ENCODE results near the gene CCER1.

CCER1 gene

DNA sequence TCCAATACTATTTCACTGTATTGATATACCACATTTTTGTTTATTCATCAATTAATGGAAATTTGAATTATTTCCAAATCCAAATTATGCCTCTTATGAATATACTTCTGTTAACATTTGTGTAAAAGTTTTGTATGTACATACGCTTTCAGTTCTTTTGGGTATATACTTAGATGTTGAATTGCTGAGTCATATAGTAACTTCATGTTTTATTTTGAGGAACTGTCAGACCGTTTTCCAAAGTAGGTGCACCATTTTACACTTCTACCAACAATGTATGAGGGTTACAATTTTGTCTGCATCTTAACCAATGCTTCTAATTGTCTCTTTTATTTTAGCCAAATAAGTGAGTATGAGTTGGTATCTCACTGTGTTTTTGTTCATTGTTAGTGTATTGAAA, 10.2 kb upstream of the CCER1 start:
- Histone ChIP-seq H3K4me3 (ENCODE audit: low read length) (no peak overlapping the region), H3K18ac (ENCODE audit: low read length) (no peak overlapping the region), H2BK5ac (ENCODE audit: low read length) (no peak overlapping the region), H4K8ac (ENCODE audit: low read depth, low read length) (no peak overlapping the region), H3K27me3 (ENCODE audit: insufficient read depth, low read length, poor library complexity) (no peaks in the 10 kb centered on the region), H3K56ac (ENCODE audit: low read length) (no peak overlapping the region), H3K4me2 (ENCODE audit: low read length) (no peak overlapping the region), H2BK120ac (ENCODE audit: low read depth, low read length) (no peak overlapping the region), H2BK15ac (replicated peaks; ENCODE audit: low read depth) (no peak overlapping the region), H3K4ac (ENCODE audit: low read depth, low read length) (no peak overlapping the region), H4K5ac (ENCODE audit: low read length) (no peak overlapping the region), H3K79me2 (ENCODE audit: control insufficient read depth, insufficient read depth, low read length) (no peaks in the 10 kb centered on the region), H2AK5ac (ENCODE audit: low read length) (no peak overlapping the region), H3K36me3 (ENCODE audit: control insufficient read depth, insufficient read depth, low read length) (no peaks in the 10 kb centered on the region), H3K9ac (ENCODE audit: low read length) (no peak overlapping the region), H3K23ac (ENCODE audit: low read length) (no peak overlapping the region), H3K4me1 (ENCODE audit: control insufficient read depth, low read depth, low read length) (no peaks in the 10 kb centered on the region), H3K79me1 (ENCODE audit: low read length) (no peaks in the 10 kb centered on the region), H3K27ac (ENCODE audit: low read depth, low read length) (no peak overlapping the region)
- DNase-seq, result no peak
- WGBS (ENCODE audit: extremely low coverage, insufficient coverage, low lambda C conversion rate), result no CpG with 5 or more reads among the region's 2 CpGs

DNA sequence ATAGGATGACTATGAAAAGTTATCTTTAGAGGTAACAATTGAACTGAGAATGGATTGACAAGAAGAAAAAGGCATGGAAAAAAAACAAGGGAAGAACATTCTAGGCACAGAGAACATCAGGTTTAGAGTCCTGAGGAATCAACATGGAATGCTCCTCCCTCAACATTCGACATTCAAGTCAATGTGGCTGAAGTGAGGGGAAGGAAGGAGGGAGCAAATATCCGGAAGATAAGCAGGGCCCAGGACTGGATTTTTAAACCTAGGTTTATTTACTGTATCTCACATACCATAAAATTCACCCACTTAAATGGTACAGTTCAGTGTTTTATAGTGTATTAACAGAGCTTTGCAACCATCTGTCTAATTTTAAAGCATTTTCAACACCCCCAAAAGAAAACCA, 9.6 kb upstream of the CCER1 start:
- no peaks in the 10 kb centered on the region for H3K4me1 ChIP-seq (ENCODE audit: control insufficient read depth, low read depth, low read length)
- H3K9ac ChIP-seq (ENCODE audit: low read length), result no peak overlapping the region
- no peak overlapping the region for H2AK5ac ChIP-seq (ENCODE audit: low read length)
- no peaks in the 10 kb centered on the region for H3K79me2 ChIP-seq (ENCODE audit: control insufficient read depth, insufficient read depth, low read length)
- no peak overlapping the region for H3K27ac ChIP-seq (ENCODE audit: low read depth, low read length)
- no peak overlapping the region for H3K18ac ChIP-seq (ENCODE audit: low read length)
- no peak overlapping the region for H3K4me2 ChIP-seq (ENCODE audit: low read length)
- H3K27me3 ChIP-seq (ENCODE audit: insufficient read depth, low read length, poor library complexity), result no peaks in the 10 kb centered on the region
- no peak overlapping the region for H2BK5ac ChIP-seq (ENCODE audit: low read length)
- H2BK120ac ChIP-seq (ENCODE audit: low read depth, low read length), result no peak overlapping the region
- H3K79me1 ChIP-seq (ENCODE audit: low read length), result no peaks in the 10 kb centered on the region
- H3K4ac ChIP-seq (ENCODE audit: low read depth, low read length), result no peak overlapping the region
- H2BK15ac ChIP-seq (replicated peaks; ENCODE audit: low read depth), result no peak overlapping the region
- WGBS (ENCODE audit: extremely low coverage, insufficient coverage, low lambda C conversion rate), result no CpG with 5 or more reads among the region's 2 CpGs
- no peak overlapping the region for H3K56ac ChIP-seq (ENCODE audit: low read length)
- H3K36me3 ChIP-seq (ENCODE audit: control insufficient read depth, insufficient read depth, low read length), result no peaks in the 10 kb centered on the region
- DNase-seq, result no peak
- no peak overlapping the region for H3K23ac ChIP-seq (ENCODE audit: low read length)
- H4K5ac ChIP-seq (ENCODE audit: low read length), result no peak overlapping the region
- no peak overlapping the region for H4K8ac ChIP-seq (ENCODE audit: low read depth, low read length)
- H3K4me3 ChIP-seq (ENCODE audit: low read length), result no peak overlapping the region

DNA sequence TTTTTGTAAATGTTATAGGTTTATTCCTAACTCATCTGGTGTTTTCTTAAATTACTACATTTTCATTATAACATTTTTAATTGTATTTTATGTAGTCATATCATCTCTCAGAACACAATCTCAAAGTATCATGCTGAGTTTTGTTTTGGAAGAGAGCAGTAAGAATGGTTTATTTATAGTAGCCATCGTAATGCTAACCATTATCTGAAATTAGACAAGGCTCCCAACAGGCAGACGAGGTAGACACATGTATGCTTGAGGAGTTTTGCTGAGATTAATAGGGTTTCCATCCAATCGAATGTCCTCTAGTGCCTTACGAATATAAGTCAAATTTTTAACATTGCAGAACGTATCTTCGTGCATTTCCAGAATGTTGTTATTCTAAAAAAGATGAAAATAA, 9.0 kb upstream of the CCER1 start:
- H4K8ac ChIP-seq (ENCODE audit: low read depth, low read length), result no peak overlapping the region
- H3K4me3 ChIP-seq (ENCODE audit: low read length), result no peak overlapping the region
- no peaks in the 10 kb centered on the region for H3K36me3 ChIP-seq (ENCODE audit: control insufficient read depth, insufficient read depth, low read length)
- no peaks in the 10 kb centered on the region for H3K4me1 ChIP-seq (ENCODE audit: control insufficient read depth, low read depth, low read length)
- DNase-seq, result no peak
- no peak overlapping the region for H3K18ac ChIP-seq (ENCODE audit: low read length)
- no peak overlapping the region for H4K5ac ChIP-seq (ENCODE audit: low read length)
- WGBS (ENCODE audit: extremely low coverage, insufficient coverage, low lambda C conversion rate), result no CpG with 5 or more reads among the region's 6 CpGs
- H3K4ac ChIP-seq (ENCODE audit: low read depth, low read length), result no peak overlapping the region
- no peak overlapping the region for H3K27ac ChIP-seq (ENCODE audit: low read depth, low read length)
- no peaks in the 10 kb centered on the region for H3K27me3 ChIP-seq (ENCODE audit: insufficient read depth, low read length, poor library complexity)
- no peak overlapping the region for H2BK120ac ChIP-seq (ENCODE audit: low read depth, low read length)
- H3K23ac ChIP-seq (ENCODE audit: low read length), result no peak overlapping the region
- no peak overlapping the region for H3K9ac ChIP-seq (ENCODE audit: low read length)
- H2BK5ac ChIP-seq (ENCODE audit: low read length), result no peak overlapping the region
- H3K79me1 ChIP-seq (ENCODE audit: low read length), result no peaks in the 10 kb centered on the region
- H3K56ac ChIP-seq (ENCODE audit: low read length), result no peak overlapping the region
- no peak overlapping the region for H2BK15ac ChIP-seq (replicated peaks; ENCODE audit: low read depth)
- no peak overlapping the region for H2AK5ac ChIP-seq (ENCODE audit: low read length)
- H3K4me2 ChIP-seq (ENCODE audit: low read length), result no peak overlapping the region
- H3K79me2 ChIP-seq (ENCODE audit: control insufficient read depth, insufficient read depth, low read length), result no peaks in the 10 kb centered on the region

DNA sequence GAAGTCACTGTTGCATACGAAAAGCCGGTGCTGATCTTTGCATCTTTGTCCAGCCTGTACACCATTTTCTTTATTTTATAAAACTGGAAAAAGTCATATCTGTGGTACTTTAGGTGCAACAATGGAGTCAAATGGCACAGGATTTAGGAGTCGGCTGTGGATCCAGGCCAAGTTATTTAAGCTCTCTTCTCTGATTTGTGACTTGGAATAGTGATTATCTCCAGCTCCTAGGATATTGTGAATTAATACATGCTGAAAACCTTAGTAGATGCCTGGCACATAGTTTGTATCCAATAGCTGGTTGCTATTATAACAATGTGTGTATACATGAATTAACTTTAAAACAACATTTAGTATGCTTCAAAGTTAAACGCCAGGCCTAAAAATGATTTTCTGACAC, 6.2 kb upstream of the CCER1 start:
- Histone ChIP-seq H3K79me1 (ENCODE audit: low read length) (no peaks in the 10 kb centered on the region), H3K4ac (ENCODE audit: low read depth, low read length) (no peak overlapping the region), H3K23ac (ENCODE audit: low read length) (no peak overlapping the region), H3K4me1 (ENCODE audit: control insufficient read depth, low read depth, low read length) (no peaks in the 10 kb centered on the region), H2BK5ac (ENCODE audit: low read length) (no peak overlapping the region), H3K56ac (ENCODE audit: low read length) (no peak overlapping the region), H4K5ac (ENCODE audit: low read length) (no peak overlapping the region), H3K27me3 (ENCODE audit: insufficient read depth, low read length, poor library complexity) (no peaks in the 10 kb centered on the region), H3K9ac (ENCODE audit: low read length) (no peak overlapping the region), H3K18ac (ENCODE audit: low read length) (no peak overlapping the region), H4K8ac (ENCODE audit: low read depth, low read length) (no peak overlapping the region), H3K4me3 (ENCODE audit: low read length) (no peak overlapping the region), H3K27ac (ENCODE audit: low read depth, low read length) (no peak overlapping the region), H2BK15ac (replicated peaks; ENCODE audit: low read depth) (no peak overlapping the region), H2BK120ac (ENCODE audit: low read depth, low read length) (no peak overlapping the region), H3K36me3 (ENCODE audit: control insufficient read depth, insufficient read depth, low read length) (no peaks in the 10 kb centered on the region), H3K79me2 (ENCODE audit: control insufficient read depth, insufficient read depth, low read length) (no peaks in the 10 kb centered on the region), H2AK5ac (ENCODE audit: low read length) (no peak overlapping the region), H3K4me2 (ENCODE audit: low read length) (no peak overlapping the region)
- no CpG with 5 or more reads among the region's 4 CpGs for WGBS (ENCODE audit: extremely low coverage, insufficient coverage, low lambda C conversion rate)
- no peak for DNase-seq

DNA sequence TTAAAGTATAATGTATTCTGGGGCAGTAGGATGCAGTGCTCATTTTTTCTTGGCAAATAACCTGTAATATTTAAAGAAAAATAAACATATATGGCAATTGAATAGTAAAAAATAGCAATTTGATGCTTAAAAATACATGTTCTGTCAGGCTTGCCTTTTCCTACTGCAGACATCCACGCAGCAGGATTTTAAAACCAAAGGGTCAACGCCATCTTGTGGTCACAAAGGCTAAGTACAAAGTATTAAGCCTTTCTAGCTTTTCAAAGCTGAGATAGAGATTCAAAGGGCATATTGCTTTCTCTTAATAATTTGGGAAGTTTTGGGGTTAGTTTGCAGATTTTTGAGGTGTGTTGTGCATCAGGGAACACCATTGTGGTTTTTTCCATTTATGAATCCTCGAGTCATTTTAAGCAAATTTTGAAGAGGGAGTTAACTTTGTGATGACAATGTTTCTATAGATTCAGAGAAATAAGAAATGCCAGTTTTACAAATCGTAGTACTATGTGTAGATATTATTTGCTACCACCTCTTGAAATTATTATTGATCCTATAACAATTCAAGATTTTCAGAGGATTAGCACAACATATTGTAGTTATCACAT, 4.7 kb upstream of the CCER1 start:
- Histone ChIP-seq H2BK120ac (ENCODE audit: low read depth, low read length) (no peak overlapping the region), H3K4me1 (ENCODE audit: control insufficient read depth, low read depth, low read length) (no peaks in the 10 kb centered on the region), H3K18ac (ENCODE audit: low read length) (no peak overlapping the region), H3K56ac (ENCODE audit: low read length) (no peak overlapping the region), H2BK15ac (replicated peaks; ENCODE audit: low read depth) (no peak overlapping the region), H3K9ac (ENCODE audit: low read length) (no peak overlapping the region), H3K4me2 (ENCODE audit: low read length) (no peak overlapping the region), H3K4me3 (ENCODE audit: low read length) (no peak overlapping the region), H3K27me3 (ENCODE audit: insufficient read depth, low read length, poor library complexity) (no peaks in the 10 kb centered on the region), H3K27ac (ENCODE audit: low read depth, low read length) (no peak overlapping the region), H4K8ac (ENCODE audit: low read depth, low read length) (no peak overlapping the region), H3K79me1 (ENCODE audit: low read length) (no peaks in the 10 kb centered on the region), H3K23ac (ENCODE audit: low read length) (no peak overlapping the region), H2AK5ac (ENCODE audit: low read length) (no peak overlapping the region), H3K4ac (ENCODE audit: low read depth, low read length) (no peak overlapping the region), H4K5ac (ENCODE audit: low read length) (no peak overlapping the region), H3K36me3 (ENCODE audit: control insufficient read depth, insufficient read depth, low read length) (no peaks in the 10 kb centered on the region), H2BK5ac (ENCODE audit: low read length) (no peak overlapping the region), H3K79me2 (ENCODE audit: control insufficient read depth, insufficient read depth, low read length) (no peaks in the 10 kb centered on the region)
- no CpG with 5 or more reads among the region's 4 CpGs for WGBS (ENCODE audit: extremely low coverage, insufficient coverage, low lambda C conversion rate)
- peak; percentile 52 for DNase-seq

DNA sequence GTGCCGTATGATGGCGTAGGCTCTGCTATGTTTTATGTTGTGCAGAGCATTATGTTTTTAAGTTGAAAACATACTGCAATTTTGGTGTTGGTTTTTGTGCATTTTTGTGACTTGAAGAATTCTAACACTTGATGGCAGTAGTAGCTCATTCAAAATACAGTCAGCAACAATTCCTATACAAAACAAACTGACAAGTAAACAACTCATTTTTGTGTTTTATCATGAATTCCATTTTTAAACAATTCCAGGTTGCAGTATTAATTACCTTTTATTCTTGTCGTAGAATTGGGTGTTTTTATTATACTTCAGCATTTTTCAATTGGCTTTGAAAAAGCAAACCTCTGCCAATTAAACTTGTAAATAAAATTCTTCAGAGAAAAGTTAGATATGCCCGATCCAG, 4.1 kb upstream of the CCER1 start:
- Histone ChIP-seq H3K79me2 (ENCODE audit: control insufficient read depth, insufficient read depth, low read length) (no peaks in the 10 kb centered on the region), H3K18ac (ENCODE audit: low read length) (no peak overlapping the region), H3K4me2 (ENCODE audit: low read length) (no peak overlapping the region), H3K79me1 (ENCODE audit: low read length) (no peaks in the 10 kb centered on the region), H3K9ac (ENCODE audit: low read length) (no peak overlapping the region), H2BK5ac (ENCODE audit: low read length) (no peak overlapping the region), H2BK15ac (replicated peaks; ENCODE audit: low read depth) (no peak overlapping the region), H3K27ac (ENCODE audit: low read depth, low read length) (no peak overlapping the region), H3K56ac (ENCODE audit: low read length) (no peak overlapping the region), H3K36me3 (ENCODE audit: control insufficient read depth, insufficient read depth, low read length) (no peaks in the 10 kb centered on the region), H4K5ac (ENCODE audit: low read length) (no peak overlapping the region), H3K4ac (ENCODE audit: low read depth, low read length) (no peak overlapping the region), H2BK120ac (ENCODE audit: low read depth, low read length) (no peak overlapping the region), H3K27me3 (ENCODE audit: insufficient read depth, low read length, poor library complexity) (no peaks in the 10 kb centered on the region), H4K8ac (ENCODE audit: low read depth, low read length) (no peak overlapping the region), H3K4me1 (ENCODE audit: control insufficient read depth, low read depth, low read length) (no peaks in the 10 kb centered on the region), H3K23ac (ENCODE audit: low read length) (no peak overlapping the region), H2AK5ac (ENCODE audit: low read length) (no peak overlapping the region), H3K4me3 (ENCODE audit: low read length) (no peak overlapping the region)
- no peak for DNase-seq
- WGBS (ENCODE audit: extremely low coverage, insufficient coverage, low lambda C conversion rate), result no CpG with 5 or more reads among the region's 4 CpGs
